ENCODE measurements around the gene SIRPA.

The SIRPA gene

DNA sequence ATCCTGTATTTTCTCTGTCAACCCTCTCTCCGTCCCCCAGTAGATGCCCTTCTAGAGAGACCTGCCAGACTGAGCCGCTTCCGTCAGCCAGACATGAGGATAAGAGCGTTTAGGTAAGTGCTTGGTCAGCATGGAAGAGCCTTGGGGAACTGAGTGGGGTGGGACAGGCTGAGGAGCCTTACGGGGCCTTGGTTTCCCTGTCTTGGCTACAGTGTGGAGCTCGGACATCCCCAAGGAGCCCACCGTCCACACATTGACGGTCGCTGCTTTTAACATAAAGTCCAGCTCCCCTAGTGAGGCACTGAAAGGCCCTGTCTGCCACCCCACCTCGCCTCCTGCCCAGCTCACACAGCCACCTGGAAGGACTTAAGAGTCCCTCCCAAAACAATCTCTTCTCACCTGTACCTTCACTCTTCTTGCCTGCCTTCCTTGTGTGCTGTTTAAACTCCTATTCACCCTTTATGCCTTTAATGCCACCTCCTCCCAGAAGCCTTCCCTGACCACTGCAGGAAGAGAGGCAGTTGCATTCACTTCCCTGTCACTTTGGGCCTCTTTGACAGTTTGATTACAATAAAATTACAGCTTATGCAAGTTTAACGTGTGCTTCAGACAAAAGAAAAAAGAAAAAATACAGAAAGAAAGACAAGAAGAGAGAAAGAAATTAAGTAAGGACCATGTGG is 56.4 kb downstream of the SIRPA start:
- no peak for DNase-seq (ENCODE audit: low spot score)

DNA sequence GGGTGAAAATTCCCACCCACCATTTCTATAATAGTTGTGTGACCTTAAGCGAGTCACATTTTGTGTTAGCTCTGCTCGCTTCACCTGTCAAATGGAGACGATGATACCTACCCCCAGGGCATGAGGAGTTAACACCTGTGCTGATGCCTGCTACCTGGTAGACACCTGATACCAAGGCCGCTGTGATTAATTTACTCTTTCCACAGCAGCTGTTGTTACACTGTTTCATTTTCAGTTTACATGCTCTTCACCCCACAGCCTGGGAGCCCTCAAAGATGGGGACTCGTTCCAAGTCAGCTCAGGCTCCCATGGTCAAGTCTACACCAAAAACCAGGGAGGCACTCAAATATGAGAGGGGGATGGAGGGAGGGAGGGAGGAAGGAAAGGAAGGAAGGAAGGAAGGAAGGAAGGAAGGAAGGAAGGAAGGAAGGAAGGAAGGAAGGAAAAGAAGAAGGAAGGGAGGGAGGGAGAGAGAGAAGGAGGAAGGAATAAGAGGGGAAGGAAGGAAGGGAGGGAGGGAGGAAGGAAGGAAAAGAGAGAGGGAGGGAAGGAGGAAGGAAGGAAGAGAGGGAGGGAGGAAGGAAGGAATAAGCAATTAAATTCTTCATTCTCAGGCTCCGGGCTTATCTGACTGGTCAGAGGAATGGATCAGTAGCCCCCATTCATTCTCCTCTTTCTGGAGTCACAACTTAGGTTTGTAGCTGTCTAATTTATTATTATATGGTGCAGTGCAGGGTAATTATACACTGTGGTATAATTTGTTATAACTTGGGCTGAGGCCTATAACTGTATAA is 57.7 kb downstream of the SIRPA start:
- DNase-seq (ENCODE audit: low spot score) = no peak

DNA sequence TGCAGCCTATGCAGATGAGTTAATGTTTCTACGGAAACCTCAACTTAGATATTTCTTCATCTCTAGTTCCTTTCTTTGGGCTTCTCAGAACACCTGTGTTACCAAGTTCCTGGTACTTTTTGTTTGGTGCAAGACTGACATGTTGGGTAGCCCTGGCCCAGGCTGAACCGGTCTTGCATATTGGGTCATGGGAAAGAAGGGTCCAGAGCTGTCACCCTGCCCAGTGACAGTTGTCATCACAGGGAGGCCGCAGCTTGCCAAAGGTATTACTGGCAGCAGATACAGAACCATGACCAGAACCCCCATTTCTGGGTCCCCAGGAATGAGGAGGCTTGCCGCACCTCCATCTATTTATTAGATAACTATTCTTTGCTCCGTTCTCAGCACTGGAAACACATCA is 58.4 kb downstream of the SIRPA start:
- no peak for DNase-seq (ENCODE audit: low spot score)

DNA sequence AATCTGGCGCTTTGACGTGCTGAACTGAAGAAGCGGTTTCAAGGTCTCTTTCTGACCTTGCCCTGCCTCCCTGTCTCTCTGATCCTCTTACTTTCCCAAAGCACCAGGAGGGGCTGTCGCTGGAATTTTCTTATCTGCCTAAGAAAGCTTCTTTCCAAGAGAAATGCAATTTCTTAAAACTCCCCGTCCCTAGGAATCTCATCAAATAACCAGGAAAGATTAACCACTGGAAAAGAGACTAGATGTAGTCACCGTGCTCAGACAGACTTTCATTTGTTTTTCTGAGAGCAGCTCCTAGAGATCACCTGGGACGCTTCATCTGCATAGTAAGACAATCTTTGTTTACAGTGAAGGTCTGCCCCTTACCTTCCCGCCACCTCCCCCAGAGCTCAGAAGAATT is 60.0 kb downstream of the SIRPA start:
- no peak for DNase-seq (ENCODE audit: low spot score)

DNA sequence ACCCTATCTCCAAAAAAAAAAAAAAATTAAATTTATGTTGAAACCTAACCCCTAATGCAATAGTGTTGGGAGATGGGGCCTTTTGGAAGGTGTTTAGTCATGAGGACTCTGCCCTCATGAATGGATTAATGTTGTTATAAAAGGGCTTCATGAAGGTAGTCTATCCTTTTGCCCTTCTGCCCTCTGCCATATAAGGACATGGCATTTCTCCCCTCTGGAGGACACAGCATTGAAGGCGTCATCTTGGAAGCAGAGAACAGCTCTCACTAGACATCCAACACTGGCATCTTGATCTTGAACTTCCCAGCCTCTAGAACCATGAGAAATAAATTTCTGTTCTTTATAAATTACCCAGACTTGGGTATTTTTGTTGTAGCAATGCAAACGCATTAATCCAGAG is 63.2 kb downstream of the SIRPA start:
- DNase-seq (ENCODE audit: low spot score) = no peak

DNA sequence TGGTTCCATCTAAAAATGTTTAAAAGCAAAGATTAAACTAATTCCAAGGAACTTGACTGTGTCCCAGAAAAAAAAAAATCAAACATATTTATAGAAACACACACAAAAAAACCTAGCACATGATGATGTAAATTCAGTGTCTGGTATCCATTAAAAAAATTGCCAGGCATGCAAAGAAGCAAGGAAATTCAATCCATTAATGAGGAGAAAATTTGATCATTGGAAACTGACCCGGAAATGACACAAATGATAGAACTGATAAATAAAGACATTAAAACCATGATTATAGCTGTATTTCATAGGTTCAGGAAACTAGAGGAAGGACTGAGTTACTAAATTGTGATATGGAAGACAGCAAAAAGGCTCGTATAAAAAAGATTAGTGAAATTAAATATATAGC is 63.9 kb downstream of the SIRPA start:
- no peak for DNase-seq (ENCODE audit: low spot score)

DNA sequence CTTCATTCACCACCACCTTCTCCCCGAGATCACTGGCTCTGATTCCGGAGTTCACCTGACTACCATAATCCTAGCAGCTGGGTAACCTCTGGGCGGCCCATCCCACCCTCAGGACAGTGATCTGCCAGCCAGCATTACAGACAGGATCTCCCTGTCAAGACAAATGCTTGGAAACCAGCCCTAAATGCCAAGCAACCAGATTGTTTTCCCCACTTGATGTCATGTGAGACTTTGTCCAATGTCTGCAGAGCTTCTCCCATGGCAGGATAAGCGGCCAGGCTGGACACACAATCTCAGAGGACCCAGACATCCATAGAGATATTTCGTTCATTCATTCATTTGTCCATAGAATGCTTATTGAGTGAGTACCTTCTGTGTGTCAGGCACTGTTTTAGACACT is 66.2 kb downstream of the SIRPA start:
- no peak for DNase-seq (ENCODE audit: low spot score)

DNA sequence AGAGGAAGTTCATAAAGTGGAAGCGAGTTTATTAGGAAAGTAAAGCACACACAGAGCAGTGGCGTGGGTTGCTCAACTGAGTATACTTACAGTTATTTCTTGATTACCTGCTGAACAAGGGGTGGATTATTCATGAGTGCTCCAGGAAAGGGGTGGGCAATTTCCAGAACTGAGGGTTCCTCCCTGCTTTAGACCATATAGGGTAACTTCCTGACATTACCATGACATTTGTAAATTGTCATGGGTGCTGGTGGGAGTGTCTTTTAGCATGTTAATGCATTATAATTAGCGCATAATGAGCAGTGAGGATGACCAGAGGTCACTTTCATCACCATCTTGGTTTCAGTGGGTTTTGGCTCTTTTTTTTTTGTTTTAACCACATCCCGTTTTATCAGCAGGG is 68.9 kb downstream of the SIRPA start:
- no peak for DNase-seq (ENCODE audit: low spot score)

DNA sequence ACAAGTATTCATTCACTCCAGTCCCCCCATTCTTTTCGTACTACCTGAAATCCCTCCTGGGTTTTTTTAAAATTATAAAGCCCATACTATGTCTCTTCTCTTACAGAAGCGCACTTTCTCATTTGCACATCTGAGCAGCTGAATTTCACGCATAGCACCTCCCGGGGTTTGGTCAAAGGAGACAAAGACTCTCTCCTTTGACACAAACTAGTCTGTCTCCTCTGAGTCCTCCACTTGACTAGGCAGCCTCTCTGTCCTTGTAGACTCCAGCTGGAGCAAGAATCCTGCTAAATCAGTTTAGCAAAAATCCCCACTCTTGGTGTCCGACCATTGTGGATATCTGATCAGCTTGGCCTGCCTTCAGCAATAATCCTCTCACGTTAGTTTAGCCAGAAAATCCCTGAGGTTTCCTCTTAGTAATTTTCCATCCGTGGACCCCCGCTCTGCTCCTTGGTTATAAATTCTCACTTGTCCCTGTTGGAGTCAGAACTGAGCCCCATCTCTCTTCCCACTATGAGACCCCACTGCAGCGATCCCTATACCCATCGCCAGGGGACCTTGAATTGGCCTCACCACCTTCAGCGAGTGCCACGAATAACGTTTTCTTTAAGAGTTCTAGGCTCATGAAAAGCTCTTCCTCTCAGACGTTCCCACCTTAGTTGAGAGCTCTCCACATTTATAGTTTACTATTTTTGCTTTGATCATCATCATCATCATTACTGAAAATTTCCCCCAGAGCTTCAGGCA is 69.6 kb downstream of the SIRPA start:
- DNase-seq (ENCODE audit: low spot score) = no peak

DNA sequence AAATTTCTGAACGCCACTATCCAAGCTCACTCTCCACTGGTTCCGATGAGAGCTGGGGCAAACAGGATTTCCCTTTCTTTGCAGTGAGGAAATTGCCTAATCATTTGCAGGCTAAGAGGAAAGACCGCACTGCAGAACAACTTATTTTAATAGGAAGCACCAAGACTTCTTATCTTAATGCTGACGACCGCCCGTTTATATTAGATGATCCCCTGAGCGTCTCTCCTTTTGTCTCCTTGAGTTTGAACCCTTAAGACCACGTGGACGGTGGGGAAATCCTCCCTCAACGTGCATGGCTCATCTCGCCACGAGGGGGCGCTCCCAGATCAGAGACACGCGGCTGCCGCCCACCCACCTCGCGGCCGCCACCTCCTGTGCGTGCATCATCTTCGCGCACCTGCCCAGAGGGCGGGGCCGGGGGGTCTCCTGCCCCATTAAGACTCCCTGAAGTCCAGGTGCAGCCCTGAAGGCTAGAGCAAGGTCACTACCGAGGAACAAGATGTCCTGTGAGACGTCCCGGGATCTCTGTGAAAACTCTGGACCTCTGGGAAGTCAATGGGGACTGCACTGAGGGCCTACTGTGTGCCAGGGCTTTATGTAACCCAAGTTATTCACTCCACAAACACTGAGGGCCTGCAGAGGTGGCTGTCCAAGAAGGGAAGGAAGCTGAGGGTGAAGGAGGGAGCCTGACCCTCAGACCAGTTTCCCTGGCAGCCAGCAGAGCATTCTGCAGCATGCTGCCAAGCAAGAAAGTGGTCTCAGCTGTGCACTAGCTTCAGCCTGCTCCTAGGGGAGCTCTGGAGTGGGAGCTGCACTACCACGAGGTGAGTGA is 70.5 kb downstream of the SIRPA start:
- DNase-seq (ENCODE audit: low spot score) = peak; percentile 66

DNA sequence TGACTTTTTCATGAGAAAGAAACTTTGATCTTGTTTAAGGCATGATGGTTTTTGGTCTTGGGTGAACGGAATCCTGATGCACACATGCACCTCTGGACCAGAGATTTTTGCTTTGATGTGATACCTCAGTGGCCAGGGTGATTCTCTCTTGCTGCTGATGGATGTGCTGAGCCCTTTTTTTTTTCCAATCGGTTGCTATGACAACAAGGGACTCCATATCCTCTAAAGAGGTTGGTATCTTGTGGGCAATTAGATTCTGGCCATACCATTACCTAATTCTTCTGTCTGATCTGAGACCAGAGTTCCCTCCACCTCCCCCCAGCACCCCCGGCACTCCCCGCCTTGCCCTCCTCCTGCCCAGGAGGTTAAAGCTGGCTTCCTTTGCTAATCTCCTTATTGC is 73.8 kb downstream of the SIRPA start:
- no peak for DNase-seq (ENCODE audit: low spot score)

DNA sequence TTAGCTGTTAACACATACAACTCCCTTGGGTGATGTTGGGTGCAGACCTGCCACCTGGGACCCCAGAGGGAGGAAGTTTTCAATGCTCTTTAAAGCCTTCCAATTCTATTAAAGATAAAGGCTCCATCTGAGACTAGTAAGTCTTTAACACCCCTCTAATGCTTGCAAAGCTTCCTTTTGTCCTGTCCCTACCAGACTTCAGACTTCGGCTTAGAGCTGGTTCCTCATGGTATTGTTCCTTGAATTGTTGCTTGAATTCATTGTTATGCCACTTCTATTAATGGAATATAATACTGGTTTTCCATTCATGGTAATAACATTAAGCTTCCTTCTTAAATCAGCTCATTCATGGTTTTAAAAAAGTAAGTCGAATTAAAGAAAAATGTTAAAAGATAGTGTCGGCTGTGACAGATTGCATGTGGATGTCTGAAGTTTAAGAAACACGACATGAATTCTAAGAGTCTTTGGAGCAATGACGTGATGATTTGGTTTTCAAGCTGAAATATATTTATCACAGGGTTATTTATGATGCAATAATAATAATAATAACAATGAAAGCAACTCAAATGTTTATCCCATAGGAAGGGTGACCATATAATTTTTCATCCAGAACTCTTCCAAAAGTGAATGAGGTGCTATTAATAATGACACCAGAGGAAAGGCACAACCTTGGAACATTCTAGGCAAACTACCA is 76.8 kb downstream of the SIRPA start:
- no peak for DNase-seq (ENCODE audit: low spot score)

DNA sequence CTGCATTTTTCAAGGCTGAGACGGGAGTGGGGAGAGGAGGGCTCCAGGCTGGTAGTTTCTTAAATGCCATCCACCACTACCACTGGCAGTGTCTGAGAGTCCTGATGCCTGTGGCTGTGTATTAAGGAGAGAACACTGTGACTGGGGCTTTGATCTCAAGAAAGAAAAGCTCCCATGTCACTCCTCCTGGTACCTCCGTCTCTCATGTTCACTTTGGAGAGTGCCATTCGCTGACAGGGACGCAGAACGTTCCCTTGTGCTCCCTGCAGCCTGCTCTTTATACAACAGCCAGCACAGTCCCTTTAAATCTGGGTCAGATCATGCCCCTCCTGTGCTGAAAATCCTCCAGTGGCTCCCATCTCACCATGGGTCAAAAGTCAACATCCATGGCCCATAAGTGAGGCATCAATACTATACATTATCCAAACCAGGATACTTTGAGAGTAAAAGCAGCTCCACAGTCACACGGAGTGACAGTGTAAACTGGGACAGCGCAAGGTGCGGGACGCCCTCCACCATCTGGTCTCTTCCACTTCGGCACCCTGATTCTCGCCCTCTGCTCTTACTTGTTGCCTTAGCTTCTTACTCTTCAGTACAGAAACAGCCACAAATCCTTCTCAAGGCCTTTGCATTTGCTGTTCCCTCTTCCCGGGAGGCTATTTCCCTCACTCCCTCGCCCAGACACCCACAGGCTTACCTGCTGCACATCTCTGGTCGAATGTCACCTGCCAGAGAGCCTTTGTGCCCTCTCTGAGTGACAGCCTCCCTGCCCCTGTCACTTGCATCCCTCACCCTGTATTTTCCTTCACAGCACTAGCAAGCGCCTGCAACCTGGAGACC is 78.6 kb downstream of the SIRPA start:
- DNase-seq (ENCODE audit: low spot score) = no peak

DNA sequence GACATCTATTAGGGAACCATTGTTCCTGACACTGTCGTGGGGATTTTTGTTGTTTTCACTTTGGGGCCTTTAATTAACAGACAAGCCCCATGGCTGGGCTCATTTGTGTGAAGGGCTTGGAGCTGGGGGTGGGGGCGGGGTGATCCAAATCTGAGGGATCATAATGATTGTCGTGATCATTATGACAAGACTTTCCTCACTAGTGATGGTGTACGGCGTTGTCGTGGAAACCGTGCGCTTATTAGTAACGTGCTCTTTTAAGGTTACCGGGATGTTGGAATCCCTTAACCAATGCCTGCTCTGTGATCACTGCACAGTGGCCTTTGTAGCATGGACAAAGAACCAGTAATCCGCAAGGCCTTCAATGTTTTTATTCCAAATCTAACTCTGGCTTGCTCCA is 80.1 kb downstream of the SIRPA start:
- no peak for DNase-seq (ENCODE audit: low spot score)

DNA sequence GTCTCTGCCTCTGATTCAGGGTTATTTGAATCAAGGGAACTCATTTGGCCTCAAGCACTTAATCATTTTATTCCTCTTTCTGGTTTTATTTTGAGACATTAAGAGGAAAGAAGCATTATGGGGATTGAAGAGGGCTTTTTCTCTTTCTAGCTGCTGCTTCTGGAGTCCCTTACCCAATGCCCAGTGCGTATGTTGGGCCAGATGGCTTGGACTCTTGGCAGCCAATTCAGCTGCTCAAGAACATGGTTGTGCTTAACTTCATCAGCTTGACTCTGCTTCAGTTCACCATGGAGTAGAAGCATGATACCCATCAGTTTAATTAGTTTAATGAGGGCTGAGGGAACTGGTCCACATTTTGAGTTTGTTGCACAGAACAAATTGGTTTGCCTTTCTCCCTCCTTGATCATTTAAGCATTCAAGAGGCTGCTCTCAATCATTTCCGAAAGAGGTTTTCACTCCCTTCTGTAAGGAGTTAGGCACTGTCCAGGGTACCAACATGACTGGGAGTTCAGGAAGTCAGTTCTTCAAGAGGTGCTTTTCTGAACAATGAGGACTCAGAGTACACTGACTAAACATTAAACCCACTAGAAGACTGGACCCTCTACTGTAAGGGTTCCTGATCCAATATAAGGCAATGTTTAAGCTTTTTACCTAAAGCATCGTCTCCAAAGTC is 84.0 kb downstream of the SIRPA start:
- no peak for DNase-seq (ENCODE audit: low spot score)

DNA sequence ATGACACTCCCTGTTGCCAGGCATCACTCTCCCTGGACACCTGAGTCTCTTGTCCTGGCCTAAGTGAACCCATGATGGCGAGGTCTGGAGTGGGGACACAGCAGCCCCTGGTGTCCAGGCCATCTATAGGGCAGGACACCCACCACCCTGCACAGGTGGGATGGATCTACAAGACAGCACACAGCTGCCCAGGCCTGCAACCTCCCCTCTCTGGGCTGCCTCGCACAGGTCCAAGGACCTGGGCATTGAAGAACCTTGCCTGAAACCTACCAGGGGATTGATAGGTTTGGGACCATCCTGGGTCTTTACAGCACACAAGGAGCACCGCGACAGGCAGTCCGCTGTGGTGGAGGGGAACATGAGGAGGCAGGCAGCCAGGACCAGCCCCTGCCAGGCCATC is 87.5 kb downstream of the SIRPA start:
- DNase-seq (ENCODE audit: low spot score) = no peak

DNA sequence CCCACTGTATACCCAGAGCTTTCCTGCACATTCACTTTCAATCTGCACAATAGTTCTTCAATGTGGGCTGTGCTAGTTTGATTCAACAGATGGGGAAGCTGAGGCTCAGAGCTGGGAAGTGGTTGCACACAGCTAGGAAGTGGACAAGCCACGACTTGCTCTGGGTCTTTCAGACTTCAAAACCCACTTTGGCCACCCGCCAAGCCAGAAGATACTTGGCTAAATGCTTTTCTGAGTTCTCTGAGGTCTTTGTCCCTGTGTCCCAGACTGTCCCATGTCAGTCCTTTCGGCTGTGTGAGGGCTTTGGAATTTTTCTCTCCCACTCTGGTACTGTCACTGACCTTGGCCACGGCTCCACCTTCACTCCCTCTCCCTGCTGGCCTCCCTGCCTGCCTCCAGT is 88.1 kb downstream of the SIRPA start:
- DNase-seq (ENCODE audit: low spot score) = no peak

DNA sequence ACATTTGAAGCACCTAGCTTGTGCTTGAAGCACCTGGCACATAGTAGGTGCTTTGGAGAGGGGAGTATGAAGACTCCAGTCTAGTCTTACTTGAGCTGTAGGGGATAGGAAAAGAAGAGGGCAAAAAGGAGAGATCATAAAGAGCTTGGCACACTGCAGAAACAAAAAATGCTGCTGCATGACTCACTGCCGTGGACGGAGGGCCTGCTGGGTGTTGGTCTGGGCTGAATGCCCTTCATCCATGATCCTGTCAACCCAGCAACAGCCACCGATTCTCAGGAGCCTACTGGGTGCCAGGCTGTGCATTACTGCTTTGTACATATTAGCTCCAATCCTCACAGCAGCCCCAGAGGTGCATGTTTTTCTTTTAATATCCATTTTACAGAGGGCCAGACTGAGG is 92.6 kb downstream of the SIRPA start:
- DNase-seq (ENCODE audit: low spot score) = peak; percentile 11

Data from kidney tubule cell (primary cell).